GM12878 (cell line): Measurements from ENCODE around the gene GNB3. TPM values are rescaled to one million over a fixed set of nuclear protein-coding genes. Genes with fewer than 3 reads are reported as not detected.
A peak's percentile ranks its signal among the peaks of the same experiment; 100 is the strongest.

ENCODE experiments used
- ATAC-seq: fragments of 200-7000 bp; cut with Tn5 transposase; 3 replicates; pipeline ENCODE4 v1.9.1; 2020; ENCODE audit warnings: mild to moderate bottlenecking, moderate library complexity
- BruUV-seq: library from RNA; stranded (reverse); fragments of 400-500 nt; replicated peaks from 2 replicates; lab custom pipeline; 2021; lab: Mats Ljungman, UMichigan
- CTCF ChIA-PET: fragments of 300-600 bp; sonication (Branson Sonifier 250); formaldehyde crosslinking; extraction: SDS; loops from one replicate; lab custom pipeline; 2021; ENCODE audit warnings: inconsistent platforms; lab: Yijun Ruan, JAX
- POLR2A ChIA-PET: fragments of 350-600 bp; formaldehyde crosslinking; extraction: SDS; loops from one replicate; lab custom pipeline; 2021; ENCODE audit warnings: inconsistent platforms; lab: Charles Lee
- RAD21 ChIA-PET: fragments of 300-600 bp; sonication (Branson Sonifier 250); formaldehyde crosslinking; loops from one replicate; lab custom pipeline; 2023; ENCODE audit warnings: antibody characterized with exemption; ENCODE audit not compliant: unreplicated experiment; lab: Charles Lee
- SMC1A ChIA-PET: fragments of 300-600 bp; sonication (Branson Sonifier 250); formaldehyde crosslinking; loops from one replicate; lab custom pipeline; 2023; ENCODE audit not compliant: unreplicated experiment, uncharacterized antibody; lab: Charles Lee
- DNase-seq: peaks from one replicate; pipeline ENCODE4 v3.0.0-alpha.2; 2011; ENCODE audit warnings: low read depth, low spot score
- FAIRE-seq: peaks from 3 replicates; lab custom pipeline; 2011; peaks lifted over from hg19 to GRCh38; lab: Jason Lieb, UNC
- H2AFZ ChIP-seq: 2 replicates; pipeline ENCODE4 v1.6.0; 2011; ENCODE audit warnings: low read depth, low read length, control low read depth; ENCODE audit not compliant: control insufficient read depth
- H3K27ac ChIP-seq: 2 replicates; pipeline ENCODE4 v1.5.1; 2011; ENCODE audit warnings: control low read depth; ENCODE audit not compliant: control insufficient read depth, insufficient read depth
- H3K27me3 ChIP-seq, 2 experiments: replicated peaks in 1 of 2; 2 replicates each; pipeline versions ENCODE4 v1.6.0 to v1.6.1; 2011; ENCODE audit warnings: low read length in 1 of 2; ENCODE audit not compliant: control insufficient read depth in 2 of 2, insufficient read depth in 2 of 2
- H3K36me3 ChIP-seq, 2 experiments: 2 replicates each; pipeline ENCODE4 v1.5.1; 2011; ENCODE audit warnings: low read length in 1 of 2; ENCODE audit not compliant: control insufficient read depth in 2 of 2, insufficient read depth in 2 of 2
- H3K4me1 ChIP-seq: 2 replicates; pipeline ENCODE4 v1.6.1; 2011; ENCODE audit warnings: mild to moderate bottlenecking, low read length, moderate library complexity, mixed read lengths; ENCODE audit not compliant: control insufficient read depth, insufficient read depth
- H3K4me2 ChIP-seq: 2 replicates; pipeline ENCODE4 v1.6.0; 2011; ENCODE audit warnings: control low read depth; ENCODE audit not compliant: control insufficient read depth, insufficient read depth
- H3K4me3 ChIP-seq: fragments of 200-600 bp; sonication (generic); 2 replicates; pipeline ENCODE4 v1.5.1; 2016
- H3K79me2 ChIP-seq: 2 replicates; pipeline ENCODE4 v1.6.0; 2011; ENCODE audit warnings: low read length; ENCODE audit not compliant: control insufficient read depth, insufficient read depth
- H3K9ac ChIP-seq: 2 replicates; pipeline ENCODE4 v1.8.0; 2011; ENCODE audit warnings: low read length, control low read depth, mixed read lengths; ENCODE audit not compliant: control insufficient read depth, insufficient read depth
- H3K9me3 ChIP-seq: replicated peaks from 3 replicates; pipeline ENCODE4 v1.5.1; 2011; ENCODE audit warnings: mild to moderate bottlenecking, low read length; ENCODE audit not compliant: control insufficient read depth, insufficient read depth
- H4K20me1 ChIP-seq: 2 replicates; pipeline ENCODE4 v1.6.0; 2011; ENCODE audit not compliant: control insufficient read depth, insufficient read depth
- BACH1 ChIP-seq: fragments of 450-650 bp; IDR thresholded peaks from 2 replicates; pipeline ENCODE4 v1.6.1; 2017; ENCODE audit warnings: mild to moderate bottlenecking, borderline replicate concordance
- CBFB ChIP-seq: IDR thresholded peaks from 2 replicates; pipeline ENCODE4 v1.6.1; 2016; ENCODE audit warnings: antibody characterized with exemption, low read depth
- CHD2 ChIP-seq: IDR thresholded peaks from 2 replicates; pipeline ENCODE4 v1.6.1; 2011; ENCODE audit warnings: low read depth, low read length, improper control_type of control experiment, borderline replicate concordance
- DPF2 ChIP-seq: fragments of 450-650 bp; IDR thresholded peaks from 2 replicates; pipeline ENCODE4 v1.6.1; 2017; ENCODE audit warnings: mild to moderate bottlenecking
- IKZF1 ChIP-seq: fragments of 450-650 bp; conservative IDR thresholded peaks from 2 replicates; pipeline ENCODE4 v1.6.1; 2017; ENCODE audit warnings: antibody characterized with exemption, mild to moderate bottlenecking
- LARP7 ChIP-seq: fragments of 450-650 bp; IDR thresholded peaks from 2 replicates; pipeline ENCODE4 v1.6.1; 2017; ENCODE audit warnings: mild to moderate bottlenecking
- MXI1 ChIP-seq: fragments of 150-350 bp; IDR thresholded peaks from 2 replicates; pipeline ENCODE4 v1.6.1; 2011; ENCODE audit warnings: low read depth, mild to moderate bottlenecking, inconsistent platforms, low read length, improper control_type of control experiment
- PAX5 ChIP-seq: IDR thresholded peaks from 2 replicates; pipeline ENCODE4 v1.6.1; 2011; ENCODE audit warnings: low read depth, low read length, borderline replicate concordance
- PML ChIP-seq: IDR thresholded peaks from 2 replicates; pipeline ENCODE4 v1.6.1; 2012; ENCODE audit warnings: low read length, inconsistent platforms
- POLR2AphosphoS2 ChIP-seq: IDR thresholded peaks from 2 replicates; pipeline ENCODE4 v1.6.1; 2011; ENCODE audit warnings: low read depth, mild to moderate bottlenecking, low read length, improper control_type of control experiment, moderate library complexity
- RB1 ChIP-seq: fragments of 450-650 bp; formaldehyde crosslinking; IDR thresholded peaks from 2 replicates; pipeline ENCODE4 v1.6.1; 2017; ENCODE audit warnings: mild to moderate bottlenecking, borderline replicate concordance
- RUNX3 ChIP-seq: IDR thresholded peaks from 2 replicates; pipeline ENCODE4 v1.6.1; 2012; ENCODE audit warnings: low read length, inconsistent platforms
- SMAD1 ChIP-seq: fragments of 450-650 bp; IDR thresholded peaks from 2 replicates; pipeline ENCODE4 v1.6.1; 2018; ENCODE audit warnings: mild to moderate bottlenecking, low read depth; ENCODE audit not compliant: partially characterized antibody
- SMAD5 ChIP-seq: IDR thresholded peaks from 2 replicates; pipeline ENCODE4 v1.6.1; 2016; ENCODE audit warnings: antibody characterized with exemption, low read depth
- SMARCA5 ChIP-seq: fragments of 450-650 bp; IDR thresholded peaks from 2 replicates; pipeline ENCODE4 v1.6.1; 2017; ENCODE audit warnings: mild to moderate bottlenecking
- SUPT20H ChIP-seq: IDR thresholded peaks from 2 replicates; pipeline ENCODE4 v1.6.1; 2011; ENCODE audit warnings: low read depth, mild to moderate bottlenecking, low read length, moderate library complexity, borderline replicate concordance; ENCODE audit not compliant: control insufficient read depth
- TCF3 ChIP-seq: IDR thresholded peaks from 2 replicates; pipeline ENCODE4 v1.6.1; 2012; ENCODE audit warnings: low read depth, mild to moderate bottlenecking, low read length, borderline replicate concordance; ENCODE audit not compliant: insufficient read depth
- ZBTB33 ChIP-seq: fragments of 450-650 bp; IDR thresholded peaks from 2 replicates; pipeline ENCODE4 v1.6.1; 2017; ENCODE audit warnings: mild to moderate bottlenecking
- ZNF207 ChIP-seq: fragments of 450-650 bp; IDR thresholded peaks from 2 replicates; pipeline ENCODE4 v1.6.1; 2014; ENCODE audit warnings: antibody characterized with exemption, mild to moderate bottlenecking, borderline replicate concordance
- ZNF217 ChIP-seq: fragments of 450-650 bp; IDR thresholded peaks from 2 replicates; pipeline ENCODE4 v1.6.1; 2017; ENCODE audit warnings: antibody characterized with exemption, mild to moderate bottlenecking
- ZNF24 ChIP-seq: fragments of 450-650 bp; IDR thresholded peaks from 2 replicates; pipeline ENCODE4 v1.6.1; 2017; ENCODE audit warnings: antibody characterized with exemption, mild to moderate bottlenecking
- WGBS: methylation state at CpG from one replicate; pipeline ENCODE4 v1.1.6; 2016; ENCODE audit warnings: low lambda C conversion rate; ENCODE audit not compliant: insufficient replicate concordance, insufficient coverage; ENCODE audit errors: missing lambda C conversion rate; 5-methylcytosine and 5-hydroxymethylcytosine counted together
- in situ Hi-C: fragments of 300-500 bp; cut with MboI; formaldehyde crosslinking; loops from 9 replicates; pipeline ENCODE4 v1.14.3; 2018; ENCODE audit warnings: mixed read lengths
- intact Hi-C: fragments of 100-400 bp; cut with micrococcal nuclease; formaldehyde crosslinking; loops from one replicate; pipeline ENCODE4 v1.14.2; 2022; ENCODE audit not compliant: unreplicated experiment
- polyA plus RNA-seq, 11 experiments: library from polyadenylated mRNA; depleted of rRNA in 4 of 11; unstranded in 6 of 11; stranded (reverse) in 5 of 11; fragments of >200 nt; fragmentation: Nextera tagmentation in 4 of 11; fragmentation: Illumina TruSeq in 1 of 11; extraction: Ambion mirVana in 4 of 11; extraction: Trizol in 1 of 11; gene quantifications; 1 replicate in 1 of 11; 2 replicates in 10 of 11; pipeline versions ENCODE4 v1.2.1 to v1.2.3, GENCODE V29; 2011 to 2016; ENCODE audit warnings: inconsistent platforms in 2 of 11, missing spikeins in 2 of 11, low read depth in 1 of 11
- total RNA-seq, 4 experiments: library from RNA; depleted of rRNA in 3 of 4; stranded (reverse); fragments of >200 nt in 3 of 4; fragmentation: Illumina TruSeq in 1 of 4; extraction: Trizol in 1 of 4; gene quantifications; 2 replicates each; pipeline versions ENCODE4 v1.2.1 to v1.2.3, GENCODE V29; 2013 to 2021
- TF ChIP-seq, protein P1 (sequence below): fragments of 450-650 bp; IDR thresholded peaks from 2 replicates; pipeline ENCODE4 v1.6.1; 2014; ENCODE audit warnings: mild to moderate bottlenecking

The GNB3 gene
- total and polyA plus RNA-seq, 10 of the 15 experiments (the other 5 are each of a cell fraction or from before 2014, with no cell fraction given), result 0.05 to 1.1 (median 0.36) TPM

DNA sequence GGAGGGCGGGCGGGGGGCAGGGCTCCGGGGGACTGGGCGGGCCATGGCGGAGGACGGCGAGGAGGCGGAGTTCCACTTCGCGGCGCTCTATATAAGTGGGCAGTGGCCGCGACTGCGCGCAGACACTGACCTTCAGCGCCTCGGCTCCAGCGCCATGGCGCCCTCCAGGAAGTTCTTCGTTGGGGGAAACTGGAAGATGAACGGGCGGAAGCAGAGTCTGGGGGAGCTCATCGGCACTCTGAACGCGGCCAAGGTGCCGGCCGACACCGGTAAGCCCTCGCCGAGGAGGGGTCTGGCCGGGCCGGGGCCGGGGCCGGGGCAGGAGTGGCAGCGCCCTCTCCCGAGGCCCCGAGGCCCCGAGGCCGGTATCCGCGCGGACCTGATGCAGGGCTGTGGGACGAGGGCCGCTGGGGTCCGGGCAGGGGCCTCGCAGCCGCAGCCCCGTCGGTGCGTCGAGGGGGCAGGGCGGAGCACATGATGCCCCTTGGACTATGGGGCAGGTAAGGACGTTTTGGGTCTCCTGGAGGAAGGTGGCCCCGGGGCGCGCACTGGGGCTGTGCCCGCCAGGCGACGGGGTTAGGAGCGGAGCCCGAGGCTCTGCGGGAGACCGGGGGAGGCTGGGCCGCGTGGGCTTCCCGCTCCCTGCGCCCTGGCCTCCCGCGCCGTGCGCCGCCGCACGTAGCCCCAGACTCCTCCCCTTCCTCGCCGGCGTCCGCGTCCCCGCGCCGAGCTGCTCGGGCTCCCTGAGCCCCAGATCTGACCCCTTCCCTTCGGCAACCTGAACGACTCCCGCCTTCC, 26.9 kb downstream of the GNB3 start, which contains the start of gene TPI1:
Gene TPI1 (plus strand): TSS at position 119 of the 798 bp plus-strand sequence. CDS start 36 bp downstream, at position 155.
- H3K27me3 ChIP-seq, result no peaks in the 10 kb centered on the region
- no TSS peak for BruUV-seq
- ChIA-PET SMC1A (interaction anchor here (1.3 to 5.3 kb wide), 3 partner anchors 14 to 70 kb away, joined by 3 to 42 read pairs (median 4); partner anchors contain the start of genes CDCA3 and USP5), RAD21 (interaction anchor here (1.1 to 5.6 kb wide), 6 partner anchors 15 to 242 kb away, joined by 3 to 42 read pairs (median 14); partner anchors contain the start of genes C12orf57, C1RL, CDCA3 and MLF2), CTCF (interaction anchor here (0.8 to 9.5 kb wide), 11 partner anchors 13 to 330 kb away, joined by 3 to 173 read pairs (median 12); partner anchors contain the start of genes C1RL, CDCA3, PTMS and USP5), POLR2A (interaction anchor here (0.8 to 5.7 kb wide), 8 partner anchors 9 to 144 kb away, joined by 3 to 84 read pairs (median 4); partner anchors contain the start of genes C12orf57, CDCA3, COPS7A and MLF2)
- H3K27ac ChIP-seq, result peak within 1 kb of the TSS; percentile 96
- H3K4me1 ChIP-seq, result peaks cover 32% of the 10 kb centered on the region
- H2AFZ ChIP-seq, result peak within 1 kb of the TSS; percentile 87
- whole genome bisulfite sequencing, result 1% methylated on average over 69 of the region's 86 CpGs
- H4K20me1 ChIP-seq, result peaks cover 16% of the 10 kb centered on the region
- H3K4me3 ChIP-seq, result peak within 1 kb of the TSS; percentile 100
- peaks cover 25 to 29% of the 10 kb centered on the region in 2 experiments for H3K36me3 ChIP-seq
- H3K4me2 ChIP-seq, result peak within 1 kb of the TSS; percentile 98
- ATAC-seq, result peak; percentile 86
- peak; percentile 85 for FAIRE-seq
- H3K9ac ChIP-seq, result peak within 1 kb of the TSS; percentile 90
- in situ Hi-C loops, result no loop called here
- no peaks in the 10 kb centered on the region for H3K9me3 ChIP-seq
- intact Hi-C loops, result loop anchor here (2.0 kb wide), 2 partner anchors 57 to 245 kb away; no protein-coding TSS in a partner anchor
- peaks cover 36% of the 10 kb centered on the region for H3K79me2 ChIP-seq
- peak; percentile 23 for DNase-seq
- TF ChIP-seq ZNF24 (no peak), CBFB (peak; percentile 90), DPF2 (peak; percentile 60; the same call in 1 of the 2 replicates), SMAD1 (peak; percentile 75), SUPT20H (no peak), SMAD5 (peak; percentile 95), POLR2AphosphoS2 (peak; percentile 98), RB1 (peak; percentile 71; the same call in 1 of the 2 replicates), ZNF217 (0 out of 2 replicates have a peak, but pooled peaks have one; percentile 36), PML (peak; percentile 98), ZNF207 (peak; percentile 51; the same call in 1 of the 2 replicates), BACH1 (peak; percentile 51), CHD2 (no peak; the same call in 1 of the 2 replicates), PAX5 (peak; percentile 69; the same call in 1 of the 2 replicates), IKZF1 (peak; percentile 66), RUNX3 (peak; percentile 45; the same call in 1 of the 2 replicates), SMARCA5 (peak; percentile 82; the same call in 1 of the 2 replicates), TCF3 (peak; percentile 84; the same call in 1 of the 2 replicates), ZBTB33 (no peak), LARP7 (peak; percentile 90), MXI1 (0 out of 2 replicates have a peak, but pooled peaks have one; percentile 21)
- TF ChIP-seq, protein P1, sequence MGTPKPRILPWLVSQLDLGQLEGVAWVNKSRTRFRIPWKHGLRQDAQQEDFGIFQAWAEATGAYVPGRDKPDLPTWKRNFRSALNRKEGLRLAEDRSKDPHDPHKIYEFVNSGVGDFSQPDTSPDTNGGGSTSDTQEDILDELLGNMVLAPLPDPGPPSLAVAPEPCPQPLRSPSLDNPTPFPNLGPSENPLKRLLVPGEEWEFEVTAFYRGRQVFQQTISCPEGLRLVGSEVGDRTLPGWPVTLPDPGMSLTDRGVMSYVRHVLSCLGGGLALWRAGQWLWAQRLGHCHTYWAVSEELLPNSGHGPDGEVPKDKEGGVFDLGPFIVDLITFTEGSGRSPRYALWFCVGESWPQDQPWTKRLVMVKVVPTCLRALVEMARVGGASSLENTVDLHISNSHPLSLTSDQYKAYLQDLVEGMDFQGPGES, result no peak
